ENCODE measurements around the gene THSD4. TPM values are rescaled to one million over a fixed set of nuclear protein-coding genes. Genes with fewer than 3 reads are reported as not detected.

The THSD4 gene
- polyA plus RNA-seq, 1 experiment: 18.8 TPM

GRCh38 chr15:71562251-71562650 lies 447.0 kb downstream of the THSD4 start:
- no peak for DNase-seq (ENCODE audit: low read depth)
- no peak for TF ChIP-seq CTCF (IDR thresholded peaks at IDR 0.05; ENCODE audit: insufficient read depth, low read depth, low read length)
- Histone ChIP-seq H3K36me3 (ENCODE audit: control insufficient read depth, insufficient read depth, low read length) (no peaks in the 10 kb centered on the region), H3K27me3 (ENCODE audit: control insufficient read depth, insufficient read depth, low read length) (no peaks in the 10 kb centered on the region), H3K4me3 (ENCODE audit: low read depth, low read length) (no peak overlapping the region)
- POLR2A ChIA-PET: no interaction called here
- CTCF ChIA-PET: interaction anchor here (0.6 to 2.2 kb wide), 3 partner anchors 12 to 594 kb away, joined by 3 to 7 read pairs (median 3); no protein-coding TSS in a partner anchor

- Histone ChIP-seq H3K27me3 (ENCODE audit: control insufficient read depth, insufficient read depth, low read length) (no peaks in the 10 kb centered on the region), H3K36me3 (ENCODE audit: control insufficient read depth, insufficient read depth, low read length) (no peaks in the 10 kb centered on the region), H3K4me3 (ENCODE audit: low read depth, low read length) (no peak overlapping the region)
- DNase-seq (ENCODE audit: low read depth): no peak
- POLR2A ChIA-PET: no interaction called here
- CTCF ChIA-PET: no interaction called here
- no peak for TF ChIP-seq CTCF (IDR thresholded peaks at IDR 0.05; ENCODE audit: insufficient read depth, low read depth, low read length)
Observed at GRCh38 chr15:71564217-71564616, 448.9 kb downstream of the THSD4 start.

- no peaks in the 10 kb centered on the region for H3K36me3 ChIP-seq (ENCODE audit: control insufficient read depth, insufficient read depth, low read length)
- no peaks in the 10 kb centered on the region for H3K27me3 ChIP-seq (ENCODE audit: control insufficient read depth, insufficient read depth, low read length)
- H3K4me3 ChIP-seq (ENCODE audit: low read depth, low read length): no peak overlapping the region
- TF ChIP-seq CTCF (IDR thresholded peaks at IDR 0.05; ENCODE audit: insufficient read depth, low read depth, low read length): no peak
- CTCF ChIA-PET: interaction anchor here (0.6 kb wide), 1 partner anchor 11 kb away, joined by 3 read pairs; no protein-coding TSS in a partner anchor
- DNase-seq (ENCODE audit: low read depth): no peak
- POLR2A ChIA-PET: no interaction called here
Observed at GRCh38 chr15:71565006-71565405, 449.7 kb downstream of the THSD4 start.

- POLR2A ChIA-PET: no interaction called here
- TF ChIP-seq CTCF (IDR thresholded peaks at IDR 0.05; ENCODE audit: insufficient read depth, low read depth, low read length): no peak
- no peak overlapping the region for H3K4me3 ChIP-seq (ENCODE audit: low read depth, low read length)
- no peaks in the 10 kb centered on the region for H3K27me3 ChIP-seq (ENCODE audit: control insufficient read depth, insufficient read depth, low read length)
- CTCF ChIA-PET: no interaction called here
- no peaks in the 10 kb centered on the region for H3K36me3 ChIP-seq (ENCODE audit: control insufficient read depth, insufficient read depth, low read length)
- no peak for DNase-seq (ENCODE audit: low read depth)
Observed at GRCh38 chr15:71565631-71566160, 450.4 kb downstream of the THSD4 start.

GRCh38 chr15:71566226-71566625 lies 451.0 kb downstream of the THSD4 start:
- Histone ChIP-seq H3K27me3 (ENCODE audit: control insufficient read depth, insufficient read depth, low read length) (no peaks in the 10 kb centered on the region), H3K4me3 (ENCODE audit: low read depth, low read length) (no peak overlapping the region), H3K36me3 (ENCODE audit: control insufficient read depth, insufficient read depth, low read length) (no peaks in the 10 kb centered on the region)
- no peak for TF ChIP-seq CTCF (IDR thresholded peaks at IDR 0.05; ENCODE audit: insufficient read depth, low read depth, low read length)
- CTCF ChIA-PET: no interaction called here
- POLR2A ChIA-PET: no interaction called here
- DNase-seq (ENCODE audit: low read depth): no peak

Data from BJ (cell line).